ENCODE results near the gene SEMA4B. TPM values are rescaled to one million over a fixed set of nuclear protein-coding genes. Genes with fewer than 3 reads are reported as not detected.

Gene SEMA4B
- total and polyA plus RNA-seq, 10 donors: 16.4 to 90.0 (median 74.0) TPM

- peak; percentile 84 for DNase-seq
- Histone ChIP-seq H3K4me3 (peak overlapping the region in 1 of 8 donors; percentile 31), H3K27me3 (replicated peaks in 1 of 7) (no peaks in the 10 kb centered on the region), H3K4me1 (peaks cover 43 to 100% (median 79%) of the 10 kb centered on the region in 6 donors), H3K27ac (peak overlapping the region; percentile 14 to 86 (median 62)), H3K36me3 (peaks cover 0 to 69% (median 5%) of the 10 kb centered on the region in 6 donors), H3K9me3 (no peaks in the 10 kb centered on the region)
- intact Hi-C loops (cut with DNase I; ENCODE audit: low total_unique reads): no loop called here
- TF ChIP-seq POLR2A (IDR thresholded peaks at IDR 0.05) (no peak), POLR2AphosphoS5 (IDR thresholded peaks at IDR 0.05) (peak; percentile 71 to 74 (median 74))
- 40 to 62% (median 50%) methylated on average over 3 to 13 of the region's 13 CpGs for WGBS, 5 donors
These were observed 10.5 kb downstream of the SEMA4B start for GRCh38 chr15:90211440-90212143.

- Histone ChIP-seq H3K9me3 (no peaks in the 10 kb centered on the region), H3K4me3 (no peak overlapping the region), H3K4me1 (peaks cover 43 to 100% (median 75%) of the 10 kb centered on the region in 6 donors), H3K27ac (peak overlapping the region in 7 of 8 donors; percentile 15 to 86 (median 69)), H3K36me3 (peaks cover 0 to 69% (median 3%) of the 10 kb centered on the region in 6 donors), H3K27me3 (replicated peaks in 1 of 7) (no peaks in the 10 kb centered on the region)
- TF ChIP-seq POLR2AphosphoS5 (IDR thresholded peaks at IDR 0.05) (no peak), POLR2A (IDR thresholded peaks at IDR 0.05) (no peak), CTCF (IDR thresholded peaks at IDR 0.05 in 8 of 11, conservative IDR thresholded peaks at IDR 0.05 in 3 of 11) (no peak)
- WGBS, 5 donors: 80 to 85% (median 84%) methylated on average over 30 to 35 of the region's 35 CpGs
- no peak for DNase-seq
- intact Hi-C loops (cut with DNase I; ENCODE audit: low total_unique reads): no loop called here
These were observed 11.3 kb downstream of the SEMA4B start for GRCh38 chr15:90212221-90213098.

- H3K27me3 ChIP-seq (replicated peaks in 1 of 7): no peaks in the 10 kb centered on the region
These were observed 12.1 kb downstream of the SEMA4B start for GRCh38 chr15:90213122-90213817.

GRCh38 chr15:90213818-90214204, 12.7 kb downstream of the SEMA4B start:
- intact Hi-C loops (cut with DNase I; ENCODE audit: low total_unique reads): no loop called here
- WGBS, 5 donors: 36 to 62% (median 48%) methylated on average over 11 of the region's 11 CpGs
- H3K27me3 ChIP-seq (replicated peaks in 1 of 7): no peaks in the 10 kb centered on the region

More at GRCh38 chr15:90213122-90213817, 12.1 kb downstream of the SEMA4B start:
- DNase-seq: no peak
- Histone ChIP-seq H3K27ac (peak overlapping the region in 7 of 8 donors; percentile 52 to 86 (median 69)), H3K9me3 (no peaks in the 10 kb centered on the region), H3K4me3 (no peak overlapping the region), H3K4me1 (peaks cover 43 to 100% (median 76%) of the 10 kb centered on the region in 6 donors), H3K36me3 (peaks cover 0 to 69% (median 10%) of the 10 kb centered on the region in 6 donors)
- intact Hi-C loops (cut with DNase I; ENCODE audit: low total_unique reads): no loop called here
- 68 to 80% (median 77%) methylated on average over 12 of the region's 12 CpGs for WGBS, 5 donors
- no peak for TF ChIP-seq POLR2AphosphoS5 (IDR thresholded peaks at IDR 0.05)

More at GRCh38 chr15:90213818-90214204, 12.7 kb downstream of the SEMA4B start:
- Histone ChIP-seq H3K4me3 (no peak overlapping the region), H3K27ac (peak overlapping the region in 7 of 8 donors; percentile 52 to 86 (median 69)), H3K4me1 (peaks cover 43 to 100% (median 79%) of the 10 kb centered on the region in 6 donors), H3K36me3 (peaks cover 0 to 69% (median 11%) of the 10 kb centered on the region in 6 donors), H3K9me3 (no peaks in the 10 kb centered on the region)
- DNase-seq: peak; percentile 91
- TF ChIP-seq POLR2AphosphoS5 (IDR thresholded peaks at IDR 0.05) (peak; percentile 54 to 67 (median 56)), CTCF (IDR thresholded peaks at IDR 0.05 in 8 of 11, conservative IDR thresholded peaks at IDR 0.05 in 3 of 11) (no peak)
